ENCODE data around the gene SLC38A3. TPM values are rescaled to one million over a fixed set of nuclear protein-coding genes. Genes with fewer than 3 reads are reported as not detected.

SLC38A3 gene
- 43.5 and 44.7 TPM in 2 replicates for total RNA-seq
- long read RNA-seq, transcript SLC38A3-206 (16 exons, 2,978 nt): major isoform, 5 of 10 reads
- long read RNA-seq, partial matches to known transcripts: 3 of 10 reads
- long read RNA-seq, other reads (novel, unspliced or antisense): 2 of 10 reads

DNA sequence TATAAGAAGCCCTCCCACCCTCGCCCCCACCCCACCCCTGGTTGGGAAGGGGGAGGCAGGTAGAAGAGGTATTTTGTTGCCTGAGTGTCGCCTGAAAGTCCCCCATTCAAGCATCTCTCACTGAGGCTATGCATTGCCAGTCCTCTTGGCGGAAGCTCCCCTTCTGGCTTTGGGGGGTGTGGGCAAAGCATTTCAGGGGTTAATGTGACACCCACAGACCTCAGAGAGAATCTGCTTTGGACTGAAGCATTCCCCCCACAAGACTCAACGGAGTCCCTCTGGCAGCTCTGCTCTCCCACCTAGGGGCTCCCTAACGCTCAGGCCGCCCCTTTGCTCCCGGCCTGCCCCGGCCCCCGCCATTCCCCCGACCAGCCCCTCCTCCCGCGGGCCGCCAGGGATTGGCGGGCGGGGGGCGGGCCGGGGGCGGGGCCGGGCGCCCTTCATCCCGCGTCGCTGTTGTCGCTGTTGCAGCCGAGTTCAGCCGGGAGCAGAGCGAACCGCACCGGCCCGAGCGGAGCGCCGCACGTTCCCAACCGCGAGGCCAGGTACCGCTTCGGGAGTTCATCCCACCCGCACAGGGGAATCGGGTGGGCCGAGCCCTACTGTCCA, at the start of gene SLC38A3:
Gene SLC38A3 (plus strand): TSS at position 468 of the 609 bp plus-strand sequence. CDS start 8,929 bp downstream, outside the sequence.
- Mint-ChIP-seq H3K27me3 (peaks cover 31% of the 10 kb centered on the region), H3K9me3 (ENCODE audit: low read depth) (no peaks in the 10 kb centered on the region), H3K36me3 (ENCODE audit: insufficient read depth) (no peaks in the 10 kb centered on the region), H3K4me1 (ENCODE audit: low read depth) (peaks cover 39% of the 10 kb centered on the region), H3K4me3 (ENCODE audit: low read depth) (peak within 1 kb of the TSS; percentile 69), H3K27ac (peak within 1 kb of the TSS; percentile 63)
- TF ChIP-seq, protein P1, sequence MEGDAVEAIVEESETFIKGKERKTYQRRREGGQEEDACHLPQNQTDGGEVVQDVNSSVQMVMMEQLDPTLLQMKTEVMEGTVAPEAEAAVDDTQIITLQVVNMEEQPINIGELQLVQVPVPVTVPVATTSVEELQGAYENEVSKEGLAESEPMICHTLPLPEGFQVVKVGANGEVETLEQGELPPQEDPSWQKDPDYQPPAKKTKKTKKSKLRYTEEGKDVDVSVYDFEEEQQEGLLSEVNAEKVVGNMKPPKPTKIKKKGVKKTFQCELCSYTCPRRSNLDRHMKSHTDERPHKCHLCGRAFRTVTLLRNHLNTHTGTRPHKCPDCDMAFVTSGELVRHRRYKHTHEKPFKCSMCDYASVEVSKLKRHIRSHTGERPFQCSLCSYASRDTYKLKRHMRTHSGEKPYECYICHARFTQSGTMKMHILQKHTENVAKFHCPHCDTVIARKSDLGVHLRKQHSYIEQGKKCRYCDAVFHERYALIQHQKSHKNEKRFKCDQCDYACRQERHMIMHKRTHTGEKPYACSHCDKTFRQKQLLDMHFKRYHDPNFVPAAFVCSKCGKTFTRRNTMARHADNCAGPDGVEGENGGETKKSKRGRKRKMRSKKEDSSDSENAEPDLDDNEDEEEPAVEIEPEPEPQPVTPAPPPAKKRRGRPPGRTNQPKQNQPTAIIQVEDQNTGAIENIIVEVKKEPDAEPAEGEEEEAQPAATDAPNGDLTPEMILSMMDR (IDR thresholded peaks at IDR 0.05; ENCODE audit: unreplicated experiment): no peak
- DNase-seq (ENCODE audit: low spot score, unreplicated experiment): peak; percentile 53

DNA sequence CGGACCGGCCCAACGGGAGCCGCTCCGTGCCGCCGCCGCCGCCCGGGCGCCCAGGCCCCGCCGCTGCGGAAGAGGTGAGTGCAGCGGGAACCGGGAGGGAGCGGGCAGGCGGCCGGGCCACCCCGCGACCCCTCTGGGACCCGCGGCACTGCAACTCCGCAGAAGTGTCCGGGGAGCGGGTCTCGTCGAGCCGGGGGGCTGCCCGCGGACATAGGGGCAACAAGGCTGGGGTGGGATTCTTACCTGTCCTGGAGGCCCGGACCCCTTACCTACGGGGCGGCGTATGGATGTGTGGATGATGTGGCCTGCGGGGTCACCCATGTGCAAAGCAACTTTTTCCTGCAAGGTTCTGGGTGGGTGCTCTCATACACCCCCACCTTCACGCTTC, 49.6 kb upstream of the SLC38A3 start:
- TF ChIP-seq, protein P1 (IDR thresholded peaks at IDR 0.05; ENCODE audit: unreplicated experiment): no peak
- Mint-ChIP-seq H3K9me3 (ENCODE audit: low read depth) (no peaks in the 10 kb centered on the region), H3K4me3 (ENCODE audit: low read depth) (peak overlapping the region; percentile 87), H3K27me3 (peaks cover 23% of the 10 kb centered on the region), H3K36me3 (ENCODE audit: insufficient read depth) (peaks cover 2% of the 10 kb centered on the region), H3K27ac (peak overlapping the region; percentile 94), H3K4me1 (ENCODE audit: low read depth) (peaks cover 31% of the 10 kb centered on the region)
- no peak for DNase-seq (ENCODE audit: low spot score, unreplicated experiment)

DNA sequence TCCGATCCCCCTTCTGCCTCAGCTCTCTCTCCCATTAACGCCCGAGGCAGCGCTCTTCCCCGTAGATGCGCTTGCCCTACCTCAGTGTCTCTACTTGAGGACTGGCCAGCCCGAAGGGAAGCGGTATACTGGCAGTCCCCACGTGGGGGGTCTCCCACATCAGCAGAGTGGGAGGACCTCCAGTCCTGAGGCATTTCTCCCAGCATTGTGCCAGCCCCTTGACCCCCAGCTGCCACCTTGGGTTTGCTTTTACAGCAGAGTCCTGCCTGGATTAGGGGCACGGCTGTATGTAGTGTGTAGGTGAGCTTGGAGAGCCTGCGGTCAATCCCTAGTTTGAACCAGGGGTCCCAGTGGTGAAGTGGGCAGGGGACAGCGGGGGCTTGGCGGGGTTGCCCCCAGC, 49.2 kb upstream of the SLC38A3 start:
- TF ChIP-seq, protein P1 (IDR thresholded peaks at IDR 0.05; ENCODE audit: unreplicated experiment): no peak
- Mint-ChIP-seq H3K9me3 (ENCODE audit: low read depth) (no peaks in the 10 kb centered on the region), H3K27ac (peak overlapping the region; percentile 94), H3K4me1 (ENCODE audit: low read depth) (peaks cover 30% of the 10 kb centered on the region), H3K4me3 (ENCODE audit: low read depth) (peak overlapping the region; percentile 87), H3K27me3 (peaks cover 21% of the 10 kb centered on the region), H3K36me3 (ENCODE audit: insufficient read depth) (peaks cover 2% of the 10 kb centered on the region)
- no peak for DNase-seq (ENCODE audit: low spot score, unreplicated experiment)

DNA sequence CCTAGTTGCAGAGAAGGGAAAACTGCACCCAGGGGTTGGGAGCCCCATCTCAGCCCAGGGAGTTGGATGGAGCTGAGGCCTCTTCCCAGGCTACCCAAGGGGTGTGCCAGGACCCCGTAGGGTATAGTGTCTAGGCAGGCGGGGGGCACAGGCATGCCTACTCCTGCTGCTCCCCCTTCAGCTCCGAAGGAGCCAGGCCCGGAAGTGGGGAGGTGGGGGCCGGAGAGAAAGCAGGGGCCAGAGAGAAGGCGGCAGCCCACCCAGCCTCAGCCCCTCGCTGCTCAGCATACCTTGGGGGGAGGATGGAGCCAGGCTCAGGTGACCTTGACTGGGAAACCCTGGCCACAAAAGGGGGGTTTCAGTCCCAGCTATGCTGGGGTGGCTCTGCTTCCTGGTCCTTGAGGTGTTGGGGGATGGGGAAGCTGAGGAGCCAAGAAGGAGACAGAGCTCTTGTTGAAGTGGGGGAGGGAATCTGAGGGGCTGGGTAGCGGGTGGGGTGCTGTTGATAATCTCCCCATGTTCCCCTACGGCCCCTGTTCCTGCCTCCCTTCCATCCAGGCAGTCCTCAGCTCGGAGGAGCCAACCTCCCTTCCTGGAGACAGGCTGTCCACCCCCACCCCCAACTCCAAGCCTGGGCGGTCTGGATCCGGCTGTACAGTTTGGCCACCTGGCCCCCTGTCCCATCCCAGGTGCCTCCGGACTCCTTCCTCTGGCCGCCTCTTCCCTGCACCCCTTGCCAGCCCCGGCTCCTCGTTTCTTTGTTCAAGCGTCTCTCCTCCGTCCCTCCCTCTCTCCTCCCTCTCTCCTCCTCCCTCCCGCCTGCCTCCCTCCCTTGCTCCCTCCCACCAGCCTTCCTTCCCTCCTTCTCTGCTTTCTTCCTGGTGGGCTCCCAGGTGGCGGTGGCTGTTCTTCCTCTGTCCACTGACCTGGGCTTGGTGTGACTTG, 48.2 kb upstream of the SLC38A3 start:
- peaks cover 20% of the 10 kb centered on the region for H3K27me3 Mint-ChIP-seq
- H3K4me3 Mint-ChIP-seq (ENCODE audit: low read depth): peak overlapping the region; percentile 87
- TF ChIP-seq, protein P1 (IDR thresholded peaks at IDR 0.05; ENCODE audit: unreplicated experiment): no peak
- peaks cover 27% of the 10 kb centered on the region for H3K4me1 Mint-ChIP-seq (ENCODE audit: low read depth)
- peaks cover 2% of the 10 kb centered on the region for H3K36me3 Mint-ChIP-seq (ENCODE audit: insufficient read depth)
- H3K27ac Mint-ChIP-seq: peak overlapping the region; percentile 81
- H3K9me3 Mint-ChIP-seq (ENCODE audit: low read depth): no peaks in the 10 kb centered on the region
- DNase-seq (ENCODE audit: low spot score, unreplicated experiment): no peak

DNA sequence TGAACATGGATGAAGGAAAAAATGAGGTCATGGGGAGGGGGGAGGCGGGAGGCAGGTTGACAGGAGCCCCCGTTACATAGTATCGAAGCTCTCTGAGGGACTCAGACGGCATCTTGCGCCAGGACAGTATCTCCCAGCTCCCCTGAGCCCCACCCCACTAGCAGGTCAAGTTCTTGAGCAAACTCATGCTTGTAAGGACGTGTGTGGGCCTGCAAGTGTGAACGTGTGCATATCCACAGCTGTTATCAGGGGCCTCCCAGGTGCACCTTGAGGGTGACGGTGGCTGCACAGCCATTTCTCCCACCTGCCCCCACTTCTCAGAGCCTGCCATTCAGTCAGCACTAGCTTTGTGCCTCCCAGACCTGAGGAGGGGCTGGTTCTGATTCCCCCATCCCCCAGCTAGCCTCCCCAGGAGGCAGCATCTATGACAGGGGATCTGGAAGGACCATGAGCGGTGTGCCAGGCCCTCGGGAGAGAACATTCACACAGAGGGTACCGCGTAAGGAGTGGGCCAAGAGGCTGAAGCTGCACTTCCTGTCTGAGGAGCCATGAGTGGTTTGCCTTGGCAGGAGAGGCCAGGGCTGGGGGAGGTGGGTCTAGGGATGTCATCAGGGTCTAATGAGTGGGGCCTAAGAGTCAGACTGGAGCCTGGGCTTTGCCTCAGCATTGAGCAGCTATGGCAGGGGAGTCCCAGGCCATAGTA, 47.1 kb upstream of the SLC38A3 start:
- no peak for DNase-seq (ENCODE audit: low spot score, unreplicated experiment)
- H3K4me3 Mint-ChIP-seq (ENCODE audit: low read depth): peak overlapping the region; percentile 87
- no peaks in the 10 kb centered on the region for H3K9me3 Mint-ChIP-seq (ENCODE audit: low read depth)
- TF ChIP-seq, protein P1 (IDR thresholded peaks at IDR 0.05; ENCODE audit: unreplicated experiment): no peak
- H3K27ac Mint-ChIP-seq: peak overlapping the region; percentile 62
- H3K4me1 Mint-ChIP-seq (ENCODE audit: low read depth): peaks cover 27% of the 10 kb centered on the region
- H3K27me3 Mint-ChIP-seq: peaks cover 14% of the 10 kb centered on the region
- peaks cover 2% of the 10 kb centered on the region for H3K36me3 Mint-ChIP-seq (ENCODE audit: insufficient read depth)
